ENCODE results near the gene OAS3. TPM values are rescaled to one million over a fixed set of nuclear protein-coding genes. Genes with fewer than 3 reads are reported as not detected.
"Not testable (repeated sequence)": the region's sequence is repeated elsewhere in the genome, so short reads cannot be mapped to it uniquely, and the experiment has no call there.

The OAS3 gene
- total RNA-seq, 1 donor from 2014 or later, result not detected

DNA sequence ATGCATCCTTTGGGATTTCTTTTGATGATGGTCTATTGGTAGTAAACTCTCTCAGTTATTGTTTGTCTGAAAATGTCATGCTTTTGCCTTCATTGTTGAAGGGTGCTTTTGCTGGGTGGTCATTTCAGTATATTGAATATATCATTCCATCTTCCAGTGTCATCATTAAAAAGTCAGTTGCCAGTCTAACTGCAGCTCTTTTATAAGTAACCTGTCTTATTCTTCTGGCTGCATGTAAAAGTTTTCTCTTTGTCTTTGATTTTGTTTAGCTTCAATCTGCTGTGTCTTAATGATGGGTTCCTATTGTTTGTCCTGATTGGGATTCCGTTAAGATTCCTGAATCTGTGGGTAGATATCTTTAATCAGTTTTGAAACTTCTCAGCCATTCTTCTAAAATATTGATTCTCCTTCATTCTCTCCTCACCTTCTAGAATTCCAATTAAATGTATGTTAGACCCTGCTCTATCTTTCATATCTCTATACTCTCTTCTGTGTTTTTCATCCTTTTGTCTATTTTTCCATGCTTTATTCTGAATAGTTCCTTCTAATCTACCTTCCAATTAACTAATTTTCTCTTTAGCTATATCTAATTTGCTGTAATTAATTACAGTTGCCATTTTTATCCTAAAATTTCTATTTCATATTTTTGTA is 25.1 kb upstream of the OAS3 start:
- TF ChIP-seq, protein P1, sequence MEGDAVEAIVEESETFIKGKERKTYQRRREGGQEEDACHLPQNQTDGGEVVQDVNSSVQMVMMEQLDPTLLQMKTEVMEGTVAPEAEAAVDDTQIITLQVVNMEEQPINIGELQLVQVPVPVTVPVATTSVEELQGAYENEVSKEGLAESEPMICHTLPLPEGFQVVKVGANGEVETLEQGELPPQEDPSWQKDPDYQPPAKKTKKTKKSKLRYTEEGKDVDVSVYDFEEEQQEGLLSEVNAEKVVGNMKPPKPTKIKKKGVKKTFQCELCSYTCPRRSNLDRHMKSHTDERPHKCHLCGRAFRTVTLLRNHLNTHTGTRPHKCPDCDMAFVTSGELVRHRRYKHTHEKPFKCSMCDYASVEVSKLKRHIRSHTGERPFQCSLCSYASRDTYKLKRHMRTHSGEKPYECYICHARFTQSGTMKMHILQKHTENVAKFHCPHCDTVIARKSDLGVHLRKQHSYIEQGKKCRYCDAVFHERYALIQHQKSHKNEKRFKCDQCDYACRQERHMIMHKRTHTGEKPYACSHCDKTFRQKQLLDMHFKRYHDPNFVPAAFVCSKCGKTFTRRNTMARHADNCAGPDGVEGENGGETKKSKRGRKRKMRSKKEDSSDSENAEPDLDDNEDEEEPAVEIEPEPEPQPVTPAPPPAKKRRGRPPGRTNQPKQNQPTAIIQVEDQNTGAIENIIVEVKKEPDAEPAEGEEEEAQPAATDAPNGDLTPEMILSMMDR (IDR thresholded peaks at IDR 0.05; ENCODE audit: partially characterized antibody, unreplicated experiment), result no peak
- H3K9me3 Mint-ChIP-seq (ENCODE audit: unreplicated experiment), result peaks cover 6% of the 10 kb centered on the region
- peaks cover 22% of the 10 kb centered on the region for H3K36me3 Mint-ChIP-seq (ENCODE audit: unreplicated experiment)
- no peaks in the 10 kb centered on the region for H3K27me3 Mint-ChIP-seq (ENCODE audit: unreplicated experiment)
- no peak for DNase-seq
- H3K4me3 Mint-ChIP-seq (ENCODE audit: unreplicated experiment), result no peak overlapping the region
- H3K27ac Mint-ChIP-seq (ENCODE audit: unreplicated experiment), result no peak overlapping the region
- no peaks in the 10 kb centered on the region for H3K4me1 Mint-ChIP-seq (ENCODE audit: low read depth, unreplicated experiment)

DNA sequence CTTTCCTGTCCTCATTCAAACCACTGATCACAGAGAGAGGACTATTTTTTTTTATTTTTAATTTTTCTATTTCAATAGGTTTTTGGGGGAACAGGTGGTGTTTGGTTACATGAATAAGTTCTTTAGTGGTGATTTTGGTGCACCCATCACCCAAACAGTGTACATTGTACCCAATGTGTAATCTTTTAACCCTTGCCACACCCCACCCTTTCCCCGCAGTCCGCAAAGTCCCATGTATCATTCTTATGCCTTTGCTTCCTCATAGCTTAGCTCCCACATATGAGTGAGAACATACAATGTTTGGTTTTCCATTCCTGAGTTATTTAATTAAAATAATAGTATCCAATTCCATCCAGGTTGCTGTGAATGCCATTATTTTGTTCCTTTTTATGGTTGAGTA is 24.4 kb upstream of the OAS3 start:
- not testable (repeated sequence) for DNase-seq; H3K27me3 Mint-ChIP-seq (ENCODE audit: unreplicated experiment); H3K4me3 Mint-ChIP-seq (ENCODE audit: unreplicated experiment); H3K27ac Mint-ChIP-seq (ENCODE audit: unreplicated experiment); H3K9me3 Mint-ChIP-seq (ENCODE audit: unreplicated experiment); H3K4me1 Mint-ChIP-seq (ENCODE audit: low read depth, unreplicated experiment)
- H3K36me3 Mint-ChIP-seq (ENCODE audit: unreplicated experiment), result peaks cover 22% of the 10 kb centered on the region

DNA sequence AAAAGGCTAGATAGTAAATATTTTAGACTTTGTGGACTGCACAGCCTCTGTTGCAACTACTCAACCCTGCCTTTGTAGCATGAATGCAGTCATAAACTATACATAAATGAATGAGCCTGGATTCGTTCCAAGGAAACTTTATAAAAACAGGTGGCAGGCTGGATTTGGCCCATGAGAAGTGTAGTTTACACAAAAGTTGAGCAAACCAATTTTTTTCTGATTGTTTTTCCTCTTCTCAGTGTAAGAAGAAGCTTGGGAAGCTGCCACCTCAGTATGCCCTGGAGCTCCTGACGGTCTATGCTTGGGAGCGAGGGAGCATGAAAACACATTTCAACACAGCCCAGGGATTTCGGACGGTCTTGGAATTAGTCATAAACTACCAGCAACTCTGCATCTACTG is 22.0 kb upstream of the OAS3 start:
- TF ChIP-seq, protein P1 (IDR thresholded peaks at IDR 0.05; ENCODE audit: partially characterized antibody, unreplicated experiment), result no peak
- H3K4me1 Mint-ChIP-seq (ENCODE audit: low read depth, unreplicated experiment), result no peaks in the 10 kb centered on the region
- no peaks in the 10 kb centered on the region for H3K27me3 Mint-ChIP-seq (ENCODE audit: unreplicated experiment)
- no peak for DNase-seq
- H3K4me3 Mint-ChIP-seq (ENCODE audit: unreplicated experiment), result no peak overlapping the region
- peaks cover 17% of the 10 kb centered on the region for H3K36me3 Mint-ChIP-seq (ENCODE audit: unreplicated experiment)
- H3K27ac Mint-ChIP-seq (ENCODE audit: unreplicated experiment), result no peak overlapping the region
- peaks cover 3% of the 10 kb centered on the region for H3K9me3 Mint-ChIP-seq (ENCODE audit: unreplicated experiment)

DNA sequence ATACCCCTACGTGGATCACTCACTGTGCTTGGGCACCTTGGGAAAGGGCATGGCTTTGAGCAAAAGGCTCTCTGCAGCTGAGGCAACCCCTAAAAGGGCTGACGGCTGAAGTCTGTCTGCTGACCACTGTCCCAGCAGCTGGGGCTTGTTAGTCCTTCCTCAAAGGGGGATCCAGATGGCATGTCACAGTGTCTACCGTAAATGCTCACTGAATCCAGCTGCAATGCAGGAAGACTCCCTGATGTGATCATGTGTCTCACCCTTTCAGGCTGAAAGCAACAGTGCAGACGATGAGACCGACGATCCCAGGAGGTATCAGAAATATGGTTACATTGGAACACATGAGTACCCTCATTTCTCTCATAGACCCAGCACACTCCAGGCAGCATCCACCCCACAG is 19.2 kb upstream of the OAS3 start:
- no peak for DNase-seq
- Mint-ChIP-seq H3K27me3 (ENCODE audit: unreplicated experiment) (no peaks in the 10 kb centered on the region), H3K4me3 (ENCODE audit: unreplicated experiment) (no peak overlapping the region), H3K27ac (ENCODE audit: unreplicated experiment) (no peak overlapping the region), H3K36me3 (ENCODE audit: unreplicated experiment) (peaks cover 5% of the 10 kb centered on the region), H3K4me1 (ENCODE audit: low read depth, unreplicated experiment) (no peaks in the 10 kb centered on the region), H3K9me3 (ENCODE audit: unreplicated experiment) (no peaks in the 10 kb centered on the region)
- TF ChIP-seq, protein P1 (IDR thresholded peaks at IDR 0.05; ENCODE audit: partially characterized antibody, unreplicated experiment), result no peak

DNA sequence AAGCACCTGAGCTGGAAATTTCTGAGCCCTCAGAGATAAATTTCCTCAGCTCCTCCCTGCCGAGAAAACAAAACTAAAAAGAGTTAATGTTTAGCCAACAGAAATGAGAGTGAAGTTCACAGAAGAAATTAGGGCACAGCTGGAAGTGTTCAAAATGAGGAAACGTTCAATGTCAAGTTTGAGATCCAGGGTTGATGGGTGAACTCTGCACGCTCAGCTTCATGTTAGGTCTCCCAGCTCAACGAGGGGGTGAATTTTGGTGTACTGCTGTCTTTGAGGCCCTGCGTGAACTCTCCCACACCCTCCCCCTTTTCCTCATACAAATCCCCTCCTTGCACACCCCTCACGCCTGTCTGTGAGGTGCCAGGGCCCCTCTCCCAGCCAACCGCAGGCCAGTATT is 13.3 kb upstream of the OAS3 start:
- Mint-ChIP-seq H3K4me1 (ENCODE audit: low read depth, unreplicated experiment) (no peaks in the 10 kb centered on the region), H3K27ac (ENCODE audit: unreplicated experiment) (no peak overlapping the region), H3K36me3 (ENCODE audit: unreplicated experiment) (no peaks in the 10 kb centered on the region), H3K4me3 (ENCODE audit: unreplicated experiment) (no peak overlapping the region), H3K27me3 (ENCODE audit: unreplicated experiment) (no peaks in the 10 kb centered on the region), H3K9me3 (ENCODE audit: unreplicated experiment) (no peaks in the 10 kb centered on the region)
- TF ChIP-seq, protein P1 (IDR thresholded peaks at IDR 0.05; ENCODE audit: partially characterized antibody, unreplicated experiment), result no peak
- DNase-seq, result no peak

DNA sequence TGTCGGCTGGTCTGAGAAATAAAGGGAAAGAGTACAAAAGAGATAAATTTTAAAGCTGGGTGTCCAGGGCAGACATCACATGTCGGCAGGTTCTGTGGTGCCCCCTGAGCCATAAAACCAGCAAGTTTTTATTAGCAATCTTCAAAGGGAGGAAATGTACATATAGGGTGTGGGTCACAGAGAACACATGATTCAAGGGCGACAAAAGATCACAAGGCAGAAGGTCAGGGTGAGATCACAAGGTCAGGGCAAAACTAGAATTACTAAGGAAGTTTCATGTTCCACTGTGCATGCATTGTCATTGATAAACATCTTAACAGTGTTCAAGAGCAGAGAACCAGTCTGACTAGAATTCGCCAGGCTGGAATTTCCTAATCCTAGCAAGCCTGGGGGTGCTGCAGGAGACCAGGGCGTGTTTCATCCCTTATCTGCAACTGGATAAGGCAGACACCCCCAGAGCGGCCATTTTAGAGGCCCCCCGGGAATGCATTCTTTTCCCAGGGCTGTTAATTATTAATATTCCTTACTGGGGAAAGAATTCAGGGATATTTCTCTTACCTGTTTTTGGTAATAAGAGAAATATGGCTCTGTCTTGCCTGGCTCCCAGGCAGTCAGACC is 11.7 kb upstream of the OAS3 start:
- H3K9me3 Mint-ChIP-seq (ENCODE audit: unreplicated experiment); H3K27ac Mint-ChIP-seq (ENCODE audit: unreplicated experiment); H3K27me3 Mint-ChIP-seq (ENCODE audit: unreplicated experiment); DNase-seq; H3K4me1 Mint-ChIP-seq (ENCODE audit: low read depth, unreplicated experiment); H3K4me3 Mint-ChIP-seq (ENCODE audit: unreplicated experiment); H3K36me3 Mint-ChIP-seq (ENCODE audit: unreplicated experiment): not testable (repeated sequence)
